HepG2 (cell line): ENCODE measurements around the gene POLR3H. TPM values are rescaled to one million over a fixed set of nuclear protein-coding genes. Genes with fewer than 3 reads are reported as not detected.

ENCODE experiments used
- ATAC-seq: fragments of 200-7000 bp; cut with Tn5 transposase; 3 replicates; pipeline ENCODE4 v1.9.1; 2020; ENCODE audit warnings: mild to moderate bottlenecking, moderate library complexity
- BruUV-seq: library from RNA; stranded (reverse); fragments of 400-500 nt; replicated peaks from 2 replicates; lab custom pipeline; 2021; lab: Mats Ljungman, UMichigan
- CTCF ChIA-PET: fragments of 300-600 bp; formaldehyde crosslinking; extraction: SDS; loops from one replicate; lab custom pipeline; 2021; ENCODE audit warnings: low total read pairs, inconsistent platforms, low intra/inter-chr PET ratio; lab: Yijun Ruan, JAX
- POLR2A ChIA-PET: fragments of 350-600 bp; sonication (Branson Sonifier 250); formaldehyde crosslinking; loops from one replicate; lab custom pipeline; 2020; ENCODE audit warnings: antibody characterized with exemption, inconsistent platforms; lab: Yijun Ruan, JAX
- DNase-seq: peaks from one replicate; pipeline ENCODE4 v3.0.0-alpha.2; 2015; ENCODE audit warnings: low spot score
- FAIRE-seq: peaks from 3 replicates; lab custom pipeline; 2011; peaks lifted over from hg19 to GRCh38; lab: Jason Lieb, UNC
- H2AFZ ChIP-seq: one replicate; pipeline ENCODE4 v1.6.1; 2011; ENCODE audit warnings: low read length, inconsistent platforms
- H3K27ac ChIP-seq: fragments of 300-600 bp; 3 replicates; pipeline ENCODE4 v1.8.0; 2011; ENCODE audit warnings: mixed run types, mild to moderate bottlenecking, mixed read lengths, low read length, inconsistent platforms; ENCODE audit not compliant: insufficient read depth; ENCODE audit errors: extremely low read length
- H3K27me3 ChIP-seq, 2 experiments: fragments of 200-600 bp in 1 of 2; 2 replicates in 1 of 2; 3 replicates in 1 of 2; pipeline versions ENCODE4 v1.6.0 to v1.8.0; 2011; ENCODE audit warnings: low read length in 2 of 2, mild to moderate bottlenecking in 2 of 2, moderate library complexity in 2 of 2, inconsistent platforms in 1 of 2; ENCODE audit not compliant: insufficient read depth in 2 of 2, control insufficient read depth in 1 of 2
- H3K36me3 ChIP-seq, 2 experiments: fragments of 200-600 bp in 1 of 2; replicated peaks in 1 of 2; 2 replicates in 1 of 2; 3 replicates in 1 of 2; pipeline versions ENCODE4 v1.5.1 to v1.8.0; 2011; ENCODE audit warnings: low read length in 2 of 2, inconsistent platforms in 1 of 2; ENCODE audit not compliant: insufficient read depth in 2 of 2, control insufficient read depth in 1 of 2
- H3K4me1 ChIP-seq: 2 replicates; pipeline ENCODE4 v1.5.1; 2012; ENCODE audit warnings: low read length, inconsistent platforms; ENCODE audit not compliant: insufficient read depth
- H3K4me2 ChIP-seq: 2 replicates; pipeline ENCODE4 v1.6.0; 2011; ENCODE audit warnings: low read depth, low read length, inconsistent platforms
- H3K4me3 ChIP-seq, 3 experiments: fragments of 200-600 bp in 1 of 3; sonication (generic), shearing (Covaris generic) in 1 of 3; replicated peaks in 1 of 3; 2 replicates each; pipeline ENCODE4 v1.5.1; 2011 to 2016; ENCODE audit warnings: low read length in 3 of 3, inconsistent platforms in 2 of 3, low read depth in 2 of 3, mild to moderate bottlenecking in 2 of 3, control low read depth in 1 of 3, mixed read lengths in 1 of 3; ENCODE audit not compliant: insufficient read depth in 1 of 3
- H3K79me2 ChIP-seq: one replicate; pipeline ENCODE4 v1.6.1; 2011; ENCODE audit warnings: low read length, inconsistent platforms; ENCODE audit not compliant: insufficient read depth
- H3K9ac ChIP-seq: 2 replicates; pipeline ENCODE4 v1.6.0; 2011; ENCODE audit warnings: mild to moderate bottlenecking, low read depth, low read length, inconsistent platforms; ENCODE audit not compliant: insufficient read depth
- H3K9me3 ChIP-seq: 2 replicates; pipeline ENCODE4 v1.5.1; 2012; ENCODE audit warnings: mild to moderate bottlenecking, low read length
- H4K20me1 ChIP-seq: 2 replicates; pipeline ENCODE4 v1.6.0; 2011; ENCODE audit warnings: inconsistent platforms, mild to moderate bottlenecking, low read length, moderate library complexity; ENCODE audit not compliant: insufficient read depth
- AKAP8 ChIP-seq: sonication (generic); formaldehyde crosslinking; IDR thresholded peaks from 2 replicates; pipeline ENCODE4 v1.5.1; 2020; ENCODE audit warnings: mild to moderate bottlenecking, missing genetic modification reagents
- ARNT ChIP-seq: fragments of 450-650 bp; IDR thresholded peaks from 2 replicates; pipeline ENCODE4 v1.6.1; 2017
- HNRNPL ChIP-seq: fragments of 200-400 bp; formaldehyde crosslinking; IDR thresholded peaks from 2 replicates; pipeline ENCODE4 v1.6.1; 2017; ENCODE audit warnings: mild to moderate bottlenecking, low read depth, low read length
- HNRNPUL1 ChIP-seq: fragments of 200-400 bp; formaldehyde crosslinking; IDR thresholded peaks from 2 replicates; pipeline ENCODE4 v1.6.1; 2017; ENCODE audit warnings: low read depth, mild to moderate bottlenecking, low read length, moderate library complexity
- RBFOX2 ChIP-seq: fragments of 200-400 bp; formaldehyde crosslinking; IDR thresholded peaks from 2 replicates; pipeline ENCODE4 v1.6.1; 2017; ENCODE audit warnings: low read depth, mild to moderate bottlenecking, low read length
- SAP130 ChIP-seq: IDR thresholded peaks from 2 replicates; pipeline ENCODE4 v1.6.1; 2016; ENCODE audit warnings: low read depth
- ZNF33A ChIP-seq: sonication (generic); formaldehyde crosslinking; IDR thresholded peaks from 2 replicates; pipeline ENCODE4 v1.5.1; 2020; ENCODE audit warnings: missing genetic modification reagents, mild to moderate bottlenecking, moderate library complexity, borderline replicate concordance
- ZNF552 ChIP-seq: sonication (generic); formaldehyde crosslinking; IDR thresholded peaks from 2 replicates; pipeline ENCODE4 v1.9.0; 2022; ENCODE audit warnings: missing genetic modification reagents, mild to moderate bottlenecking, borderline replicate concordance
- WGBS: methylation state at CpG from one replicate; pipeline ENCODE4 v1.1.6; 2017; ENCODE audit warnings: low lambda C conversion rate; 5-methylcytosine and 5-hydroxymethylcytosine counted together
- in situ Hi-C: cut with HindIII; loops from 2 replicates; pipeline ENCODE4 v1.10.0; 2017; ENCODE audit warnings: low pct_unique_long_range_greater_than_20kb; ENCODE audit not compliant: extremely low pct_ligation_motif_present
- intact Hi-C: fragments of 100-400 bp; cut with micrococcal nuclease; formaldehyde crosslinking; loops from one replicate; pipeline ENCODE4 v1.10.0; 2022; ENCODE audit not compliant: unreplicated experiment
- polyA plus RNA-seq, 8 experiments: library from polyadenylated mRNA; depleted of rRNA in 3 of 8; stranded (reverse) in 7 of 8; unstranded in 1 of 8; fragments of >200 nt; fragmentation: Illumina TruSeq in 4 of 8; extraction: Trizol in 4 of 8; gene quantifications; 2 replicates each; pipeline versions ENCODE4 v1.2.1 to v1.2.3, GENCODE V29; 2011 to 2016; ENCODE audit warnings: low read depth in 4 of 8, missing spikeins in 1 of 8, mixed read lengths in 1 of 8; ENCODE audit not compliant: insufficient read depth in 1 of 8
- total RNA-seq, 5 experiments: library from RNA; depleted of rRNA; stranded (reverse); fragments of >200 nt; fragmentation: Illumina TruSeq; extraction: Trizol; gene quantifications; 2 replicates each; pipeline ENCODE4 v1.2.3, GENCODE V29; 2016; ENCODE audit warnings: low read depth in 1 of 5
- TF ChIP-seq, protein P1 (sequence below): IDR thresholded peaks from 2 replicates; pipeline ENCODE4 v1.6.1; 2016; ENCODE audit warnings: missing compliant biosample characterization, missing genetic modification reagents, borderline replicate concordance
- TF ChIP-seq, protein P2 (sequence below): sonication (generic); formaldehyde crosslinking; IDR thresholded peaks from 2 replicates; pipeline ENCODE4 v1.8.0; 2022; ENCODE audit warnings: mild to moderate bottlenecking, missing genetic modification reagents, moderate library complexity
- TF ChIP-seq, protein P3 (sequence below): sonication (generic); formaldehyde crosslinking; IDR thresholded peaks from 2 replicates; pipeline ENCODE4 v1.5.1; 2020; ENCODE audit warnings: missing genetic modification reagents, mild to moderate bottlenecking, borderline replicate concordance
- TF ChIP-seq, protein P4 (sequence below): sonication (generic); formaldehyde crosslinking; IDR thresholded peaks from 2 replicates; pipeline ENCODE4 v1.4.0; 2020; ENCODE audit warnings: mild to moderate bottlenecking, missing genetic modification reagents
- TF ChIP-seq, protein P5 (sequence below): sonication (generic); formaldehyde crosslinking; IDR thresholded peaks from 2 replicates; pipeline ENCODE4 v1.5.1; 2020; ENCODE audit warnings: mild to moderate bottlenecking, missing genetic modification reagents

Gene POLR3H
- total and polyA plus RNA-seq, 2 of the 13 experiments (the other 11 are each of a cell fraction or from before 2014, with no cell fraction given), result 10.3 to 28.6 TPM

DNA sequence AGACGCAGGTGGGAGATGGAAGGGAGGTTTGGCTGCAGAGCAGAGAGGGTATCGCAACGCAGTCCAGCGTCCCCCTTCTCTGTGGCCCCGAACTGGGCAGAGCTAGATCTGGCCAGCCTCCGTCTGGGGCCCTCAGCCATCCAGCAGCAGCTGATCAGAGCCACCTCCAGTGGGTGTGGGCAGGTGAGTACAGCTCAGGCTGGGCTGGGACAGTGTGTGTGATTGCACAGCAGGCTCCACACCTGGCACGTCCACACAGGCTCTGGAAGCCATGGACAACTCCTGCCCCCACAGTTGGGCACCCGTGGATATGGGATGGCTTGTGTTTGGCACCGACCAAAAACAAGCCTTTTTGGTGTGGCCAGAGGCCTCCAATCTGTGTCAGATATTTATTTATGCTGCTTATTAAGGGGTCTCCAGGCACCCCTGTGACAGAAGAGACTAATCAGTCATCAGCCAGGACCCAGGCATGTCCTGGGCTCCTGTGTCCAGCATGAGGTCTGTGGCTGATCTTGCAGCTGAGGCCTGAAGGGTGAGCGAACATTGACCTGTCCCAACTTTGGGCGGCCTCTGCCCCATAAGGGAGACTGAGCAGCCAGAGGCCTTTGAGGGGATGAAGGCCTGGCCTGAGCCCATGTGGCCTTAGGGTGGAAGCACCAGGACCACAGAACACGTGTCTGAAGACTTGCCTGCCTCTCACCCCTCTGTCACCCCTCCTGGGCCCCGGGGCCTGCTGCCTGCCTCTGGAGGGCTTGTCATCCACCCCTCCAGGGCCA, 18.6 kb downstream of the POLR3H start (continued):
- TF ChIP-seq, protein P1, sequence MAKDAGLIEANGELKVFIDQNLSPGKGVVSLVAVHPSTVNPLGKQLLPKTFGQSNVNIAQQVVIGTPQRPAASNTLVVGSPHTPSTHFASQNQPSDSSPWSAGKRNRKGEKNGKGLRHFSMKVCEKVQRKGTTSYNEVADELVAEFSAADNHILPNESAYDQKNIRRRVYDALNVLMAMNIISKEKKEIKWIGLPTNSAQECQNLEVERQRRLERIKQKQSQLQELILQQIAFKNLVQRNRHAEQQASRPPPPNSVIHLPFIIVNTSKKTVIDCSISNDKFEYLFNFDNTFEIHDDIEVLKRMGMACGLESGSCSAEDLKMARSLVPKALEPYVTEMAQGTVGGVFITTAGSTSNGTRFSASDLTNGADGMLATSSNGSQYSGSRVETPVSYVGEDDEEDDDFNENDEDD (CRISPR knock-in tag), result no peak
- TF ChIP-seq HNRNPL (no peak), RBFOX2 (no peak), HNRNPUL1 (no peak)
- TF ChIP-seq, protein P2, sequence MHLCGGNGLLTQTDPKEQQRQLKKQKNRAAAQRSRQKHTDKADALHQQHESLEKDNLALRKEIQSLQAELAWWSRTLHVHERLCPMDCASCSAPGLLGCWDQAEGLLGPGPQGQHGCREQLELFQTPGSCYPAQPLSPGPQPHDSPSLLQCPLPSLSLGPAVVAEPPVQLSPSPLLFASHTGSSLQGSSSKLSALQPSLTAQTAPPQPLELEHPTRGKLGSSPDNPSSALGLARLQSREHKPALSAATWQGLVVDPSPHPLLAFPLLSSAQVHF (CRISPR knock-in tag), result no peak

DNA sequence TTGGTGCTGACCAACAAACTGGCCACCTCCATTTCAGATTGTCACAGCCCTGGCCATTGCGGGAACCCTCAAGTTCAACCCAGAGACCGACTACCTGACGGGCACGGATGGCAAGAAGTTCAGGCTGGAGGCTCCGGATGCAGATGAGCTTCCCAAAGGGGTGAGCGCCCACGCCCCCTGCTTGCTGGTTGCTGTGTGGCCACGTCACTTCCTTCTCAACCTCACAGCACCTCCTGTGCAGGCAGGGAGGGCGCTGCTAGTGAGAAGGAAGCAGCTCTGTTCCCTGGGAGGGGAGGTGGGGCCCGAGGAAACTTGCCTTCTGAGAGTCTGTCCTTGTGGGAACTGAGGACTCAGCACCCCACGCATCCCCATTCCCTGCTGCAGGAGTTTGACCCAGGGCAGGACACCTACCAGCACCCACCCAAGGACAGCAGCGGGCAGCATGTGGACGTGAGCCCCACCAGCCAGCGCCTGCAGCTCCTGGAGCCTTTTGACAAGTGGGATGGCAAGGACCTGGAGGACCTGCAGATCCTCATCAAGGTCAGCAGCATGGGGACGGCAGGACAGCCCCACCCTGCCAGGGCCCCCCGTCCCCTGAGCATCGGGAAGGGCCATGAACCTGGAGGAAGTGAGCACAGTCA, 19.3 kb downstream of the POLR3H start:
- FAIRE-seq, result no peak
- POLR2A ChIA-PET, result interaction anchor here (0.7 to 2.4 kb wide), 2 partner anchors 56 to 123 kb away, joined by 3 to 9 read pairs; partner anchors contain the start of genes ACO2 and PHF5A
- peaks cover 57% of the 10 kb centered on the region for H3K4me1 ChIP-seq
- no peak overlapping the region for H3K4me2 ChIP-seq
- H3K4me3 ChIP-seq, result no peak overlapping the region
- H3K79me2 ChIP-seq, result no peaks in the 10 kb centered on the region
- no peaks in the 10 kb centered on the region for H3K27me3 ChIP-seq
- 91% methylated on average over 6 of the region's 17 CpGs for WGBS
- H4K20me1 ChIP-seq, result 0 out of 2 replicates have a peak, but pooled peaks cover 4% of the 10 kb centered on the region
- DNase-seq, result no peak
- H2AFZ ChIP-seq, result no peak overlapping the region
- no peaks in the 10 kb centered on the region for H3K9me3 ChIP-seq
- CTCF ChIA-PET, result no interaction called here
- H3K9ac ChIP-seq, result no peak overlapping the region
- no TSS peak for BruUV-seq
- peaks cover 20 to 51% of the 10 kb centered on the region in 2 experiments for H3K36me3 ChIP-seq
- no peak for ATAC-seq
- in situ Hi-C loops, result no loop called here
- H3K27ac ChIP-seq, result no peak overlapping the region
- intact Hi-C loops, result no loop called here
- TF ChIP-seq SAP130, result no peak
- TF ChIP-seq, protein P3, sequence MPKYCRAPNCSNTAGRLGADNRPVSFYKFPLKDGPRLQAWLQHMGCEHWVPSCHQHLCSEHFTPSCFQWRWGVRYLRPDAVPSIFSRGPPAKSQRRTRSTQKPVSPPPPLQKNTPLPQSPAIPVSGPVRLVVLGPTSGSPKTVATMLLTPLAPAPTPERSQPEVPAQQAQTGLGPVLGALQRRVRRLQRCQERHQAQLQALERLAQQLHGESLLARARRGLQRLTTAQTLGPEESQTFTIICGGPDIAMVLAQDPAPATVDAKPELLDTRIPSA, result 0 out of 2 replicates have a peak, but pooled peaks have one; percentile 45
- TF ChIP-seq ARNT, result no peak
- TF ChIP-seq, protein P4, sequence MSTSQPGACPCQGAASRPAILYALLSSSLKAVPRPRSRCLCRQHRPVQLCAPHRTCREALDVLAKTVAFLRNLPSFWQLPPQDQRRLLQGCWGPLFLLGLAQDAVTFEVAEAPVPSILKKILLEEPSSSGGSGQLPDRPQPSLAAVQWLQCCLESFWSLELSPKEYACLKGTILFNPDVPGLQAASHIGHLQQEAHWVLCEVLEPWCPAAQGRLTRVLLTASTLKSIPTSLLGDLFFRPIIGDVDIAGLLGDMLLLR (CRISPR knock-in tag), result 0 out of 2 replicates have a peak, but pooled peaks have one; percentile 46
- TF ChIP-seq ZNF552, result no peak
- TF ChIP-seq, protein P5, sequence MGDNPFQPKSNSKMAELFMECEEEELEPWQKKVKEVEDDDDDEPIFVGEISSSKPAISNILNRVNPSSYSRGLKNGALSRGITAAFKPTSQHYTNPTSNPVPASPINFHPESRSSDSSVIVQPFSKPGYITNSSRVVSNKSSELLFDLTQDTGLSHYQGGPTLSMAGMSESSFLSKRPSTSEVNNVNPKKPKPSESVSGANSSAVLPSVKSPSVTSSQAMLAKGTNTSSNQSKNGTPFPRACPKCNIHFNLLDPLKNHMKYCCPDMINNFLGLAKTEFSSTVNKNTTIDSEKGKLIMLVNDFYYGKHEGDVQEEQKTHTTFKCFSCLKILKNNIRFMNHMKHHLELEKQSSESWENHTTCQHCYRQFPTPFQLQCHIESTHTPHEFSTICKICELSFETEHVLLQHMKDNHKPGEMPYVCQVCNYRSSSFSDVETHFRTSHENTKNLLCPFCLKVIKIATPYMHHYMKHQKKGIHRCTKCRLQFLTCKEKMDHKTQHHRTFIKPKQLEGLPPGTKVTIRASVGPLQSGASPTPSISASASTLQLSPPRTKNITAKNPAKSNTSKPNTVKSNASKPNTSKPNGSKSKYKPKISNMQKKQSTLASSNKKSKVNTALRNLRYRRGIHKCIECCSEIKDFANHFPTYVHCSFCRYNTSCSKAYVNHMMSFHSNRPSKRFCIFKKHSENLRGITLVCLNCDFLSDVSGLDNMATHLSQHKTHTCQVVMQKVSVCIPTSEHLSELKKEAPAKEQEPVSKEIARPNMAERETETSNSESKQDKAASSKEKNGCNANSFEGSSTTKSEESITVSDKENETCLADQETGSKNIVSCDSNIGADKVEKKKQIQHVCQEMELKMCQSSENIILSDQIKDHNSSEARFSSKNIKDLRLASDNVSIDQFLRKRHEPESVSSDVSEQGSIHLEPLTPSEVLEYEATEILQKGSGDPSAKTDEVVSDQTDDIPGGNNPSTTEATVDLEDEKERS, result no peak
- TF ChIP-seq ZNF33A (CRISPR knock-in tag), result no peak
- peak; percentile 27; the same call in 1 of the 2 replicates for TF ChIP-seq AKAP8 (CRISPR knock-in tag)
